ENCODE measurements around the gene GSX1. TPM values are rescaled to one million over a fixed set of nuclear protein-coding genes. Genes with fewer than 3 reads are reported as not detected.

GSX1 gene
- total RNA-seq, 1 donor from 2014 or later, result not detected

DNA sequence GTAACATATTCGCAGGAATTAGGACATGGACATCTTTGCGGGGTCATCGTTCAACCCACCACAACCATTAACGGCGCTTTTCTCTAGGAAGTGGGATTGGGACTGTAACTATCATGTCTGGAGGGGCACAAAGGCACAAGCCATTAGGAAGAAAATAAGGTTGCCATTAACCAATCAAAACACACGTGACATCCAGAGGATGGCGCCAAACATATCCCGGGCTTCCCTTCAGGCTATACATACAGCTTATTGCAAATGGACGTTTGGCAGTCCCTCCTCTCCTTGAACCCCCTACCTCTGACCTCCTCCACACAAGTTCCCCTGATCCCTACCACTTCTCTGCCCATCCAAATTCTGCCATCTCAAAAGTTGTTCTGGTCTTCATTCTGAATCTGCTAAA is 26.6 kb upstream of the GSX1 start:
- no peak for TF ChIP-seq CTCF (IDR thresholded peaks at IDR 0.05)
- Mint-ChIP-seq H3K9me3 (ENCODE audit: low read depth) (peaks cover 2% of the 10 kb centered on the region), H3K27ac (ENCODE audit: unreplicated experiment) (no peak overlapping the region), H3K4me3 (ENCODE audit: unreplicated experiment) (no peak overlapping the region), H3K4me1 (ENCODE audit: low read depth) (no peaks in the 10 kb centered on the region), H3K36me3 (ENCODE audit: low read depth) (no peaks in the 10 kb centered on the region), H3K27me3 (ENCODE audit: low read depth) (peaks cover 35% of the 10 kb centered on the region)
- DNase-seq (ENCODE audit: low spot score), result no peak

DNA sequence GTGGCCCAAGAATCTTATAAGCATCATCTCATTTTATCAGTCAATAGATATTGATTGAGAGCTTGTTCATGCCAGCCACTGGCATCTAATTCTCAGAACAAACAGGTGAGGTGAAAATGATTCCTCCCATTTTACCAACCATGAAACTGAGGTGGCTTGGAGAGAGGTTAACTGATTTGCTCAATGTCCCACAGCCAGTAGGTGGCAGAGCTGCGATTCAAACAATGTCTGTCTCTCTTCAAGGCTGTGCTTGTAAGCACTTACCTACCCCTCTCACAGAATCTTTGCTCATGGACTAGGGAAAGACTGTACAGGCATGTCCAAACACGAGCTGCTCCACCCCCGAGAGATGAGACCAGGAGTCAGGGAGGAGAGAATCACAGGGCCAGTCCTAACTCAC is 21.5 kb upstream of the GSX1 start:
- H3K4me3 Mint-ChIP-seq (ENCODE audit: unreplicated experiment), result no peak overlapping the region
- H3K27me3 Mint-ChIP-seq (ENCODE audit: low read depth), result peaks cover 36% of the 10 kb centered on the region
- H3K36me3 Mint-ChIP-seq (ENCODE audit: low read depth), result no peaks in the 10 kb centered on the region
- no peaks in the 10 kb centered on the region for H3K9me3 Mint-ChIP-seq (ENCODE audit: low read depth)
- H3K27ac Mint-ChIP-seq (ENCODE audit: unreplicated experiment), result no peak overlapping the region
- TF ChIP-seq CTCF (IDR thresholded peaks at IDR 0.05), result peak; percentile 43
- DNase-seq (ENCODE audit: low spot score), result no peak
- no peaks in the 10 kb centered on the region for H3K4me1 Mint-ChIP-seq (ENCODE audit: low read depth)

DNA sequence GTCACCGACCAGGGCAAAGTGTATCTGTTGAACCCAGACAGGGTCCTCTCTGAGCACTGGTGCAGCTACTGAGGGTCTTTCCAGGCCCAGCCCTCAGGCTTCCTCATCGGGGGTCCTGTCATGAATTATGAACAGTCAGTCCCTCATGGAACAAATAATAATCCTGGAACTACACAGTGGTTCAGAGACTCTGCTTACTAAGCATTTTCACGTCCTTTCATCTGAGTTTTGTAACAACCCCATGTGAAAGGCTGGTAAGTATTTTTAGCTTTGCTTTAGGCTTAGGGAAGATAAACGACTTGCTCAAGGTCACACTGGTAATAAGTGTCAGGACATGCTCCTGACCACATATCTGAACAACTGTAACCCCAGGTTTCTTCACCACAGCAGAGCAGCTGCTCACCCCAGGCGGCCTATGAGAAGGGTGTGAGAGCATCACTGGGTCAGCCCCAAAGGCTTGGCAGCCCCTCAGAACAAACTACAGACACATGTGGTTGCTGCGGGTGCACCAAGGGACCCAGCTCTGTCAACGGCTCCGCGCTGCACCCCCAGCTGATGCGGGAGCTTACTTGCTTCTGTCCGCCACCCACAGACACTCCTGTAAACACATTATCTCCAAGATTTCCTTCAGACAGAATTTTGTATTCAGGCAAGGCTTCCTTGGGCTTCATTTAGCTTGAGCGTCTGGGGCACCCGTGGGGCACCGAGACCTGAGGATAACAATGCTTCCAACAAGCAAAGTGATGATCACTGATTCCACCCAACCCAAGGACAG is 19.4 kb upstream of the GSX1 start:
- Mint-ChIP-seq H3K4me1 (ENCODE audit: low read depth) (no peaks in the 10 kb centered on the region), H3K4me3 (ENCODE audit: unreplicated experiment) (no peak overlapping the region), H3K27ac (ENCODE audit: unreplicated experiment) (no peak overlapping the region), H3K36me3 (ENCODE audit: low read depth) (no peaks in the 10 kb centered on the region), H3K27me3 (ENCODE audit: low read depth) (peaks cover 48% of the 10 kb centered on the region), H3K9me3 (ENCODE audit: low read depth) (no peaks in the 10 kb centered on the region)
- no peak for TF ChIP-seq CTCF (IDR thresholded peaks at IDR 0.05)
- DNase-seq (ENCODE audit: low spot score), result no peak

GRCh38 chr13:27774169-27774568 is 18.1 kb upstream of the GSX1 start:
- no peaks in the 10 kb centered on the region for H3K9me3 Mint-ChIP-seq (ENCODE audit: low read depth)
- H3K36me3 Mint-ChIP-seq (ENCODE audit: low read depth), result no peaks in the 10 kb centered on the region
- no peak overlapping the region for H3K4me3 Mint-ChIP-seq (ENCODE audit: unreplicated experiment)
- no peak overlapping the region for H3K27ac Mint-ChIP-seq (ENCODE audit: unreplicated experiment)
- DNase-seq (ENCODE audit: low spot score), result no peak
- no peaks in the 10 kb centered on the region for H3K4me1 Mint-ChIP-seq (ENCODE audit: low read depth)
- no peak for TF ChIP-seq CTCF (IDR thresholded peaks at IDR 0.05)
- peaks cover 55% of the 10 kb centered on the region for H3K27me3 Mint-ChIP-seq (ENCODE audit: low read depth)

GRCh38 chr13:27774651-27775050 is 17.6 kb upstream of the GSX1 start:
- no peak for TF ChIP-seq CTCF (IDR thresholded peaks at IDR 0.05)
- Mint-ChIP-seq H3K27me3 (ENCODE audit: low read depth) (peaks cover 51% of the 10 kb centered on the region), H3K9me3 (ENCODE audit: low read depth) (no peaks in the 10 kb centered on the region), H3K27ac (ENCODE audit: unreplicated experiment) (no peak overlapping the region), H3K4me3 (ENCODE audit: unreplicated experiment) (no peak overlapping the region), H3K4me1 (ENCODE audit: low read depth) (no peaks in the 10 kb centered on the region), H3K36me3 (ENCODE audit: low read depth) (no peaks in the 10 kb centered on the region)
- no peak for DNase-seq (ENCODE audit: low spot score)

Data from chondrocyte (in vitro differentiated cells).